ENCODE measurements around the gene SCRN1.

The SCRN1 gene

GRCh38 chr7:29972315-29972669 is 17.3 kb downstream of the SCRN1 start:
- Histone ChIP-seq H3K4me1 (ENCODE audit: low read length) (no peaks in the 10 kb centered on the region), H3K79me2 (ENCODE audit: low read length) (no peaks in the 10 kb centered on the region), H3F3A (ENCODE audit: insufficient read depth, low read length) (no peaks in the 10 kb centered on the region), H3K9me3 (replicated peaks; ENCODE audit: insufficient read depth, low read length) (no peaks in the 10 kb centered on the region), H3K27me3 (replicated peaks; ENCODE audit: insufficient read depth, low read length) (no peaks in the 10 kb centered on the region), H2AFZ (ENCODE audit: low read length) (no peak overlapping the region), H3K36me3 (replicated peaks; ENCODE audit: insufficient read depth, low read length) (no peaks in the 10 kb centered on the region), H3K27ac (ENCODE audit: low read length) (no peak overlapping the region), H4K20me1 (ENCODE audit: insufficient read depth, low read length) (no peaks in the 10 kb centered on the region), H3K4me2 (ENCODE audit: low read depth, low read length) (no peak overlapping the region), H3K9me2 (replicated peaks; ENCODE audit: insufficient read depth, low read length) (no peaks in the 10 kb centered on the region), H3K4me3 (ENCODE audit: low read length) (no peak overlapping the region), H3K9ac (ENCODE audit: low read length) (no peak overlapping the region)
- TF ChIP-seq EZH2 (optimal IDR thresholded peaks at IDR 0.05; ENCODE audit: low read depth, low read length) = no peak
- no peak for DNase-seq

GRCh38 chr7:29971566-29972314 is 17.9 kb downstream of the SCRN1 start:
- DNase-seq = no peak
- H3K9me2 ChIP-seq (replicated peaks; ENCODE audit: insufficient read depth, low read length) = no peaks in the 10 kb centered on the region
- H3K79me2 ChIP-seq (ENCODE audit: low read length) = no peaks in the 10 kb centered on the region
- no peaks in the 10 kb centered on the region for H3K4me1 ChIP-seq (ENCODE audit: low read length)
- no peaks in the 10 kb centered on the region for H3K9me3 ChIP-seq (replicated peaks; ENCODE audit: insufficient read depth, low read length)
- no peaks in the 10 kb centered on the region for H3K36me3 ChIP-seq (replicated peaks; ENCODE audit: insufficient read depth, low read length)
- H3F3A ChIP-seq (ENCODE audit: insufficient read depth, low read length) = no peaks in the 10 kb centered on the region
- H3K9ac ChIP-seq (ENCODE audit: low read length) = no peak overlapping the region
- no peak for TF ChIP-seq EZH2phosphoT487 (IDR thresholded peaks at IDR 0.05; ENCODE audit: low read length)
- TF ChIP-seq, protein P1, sequence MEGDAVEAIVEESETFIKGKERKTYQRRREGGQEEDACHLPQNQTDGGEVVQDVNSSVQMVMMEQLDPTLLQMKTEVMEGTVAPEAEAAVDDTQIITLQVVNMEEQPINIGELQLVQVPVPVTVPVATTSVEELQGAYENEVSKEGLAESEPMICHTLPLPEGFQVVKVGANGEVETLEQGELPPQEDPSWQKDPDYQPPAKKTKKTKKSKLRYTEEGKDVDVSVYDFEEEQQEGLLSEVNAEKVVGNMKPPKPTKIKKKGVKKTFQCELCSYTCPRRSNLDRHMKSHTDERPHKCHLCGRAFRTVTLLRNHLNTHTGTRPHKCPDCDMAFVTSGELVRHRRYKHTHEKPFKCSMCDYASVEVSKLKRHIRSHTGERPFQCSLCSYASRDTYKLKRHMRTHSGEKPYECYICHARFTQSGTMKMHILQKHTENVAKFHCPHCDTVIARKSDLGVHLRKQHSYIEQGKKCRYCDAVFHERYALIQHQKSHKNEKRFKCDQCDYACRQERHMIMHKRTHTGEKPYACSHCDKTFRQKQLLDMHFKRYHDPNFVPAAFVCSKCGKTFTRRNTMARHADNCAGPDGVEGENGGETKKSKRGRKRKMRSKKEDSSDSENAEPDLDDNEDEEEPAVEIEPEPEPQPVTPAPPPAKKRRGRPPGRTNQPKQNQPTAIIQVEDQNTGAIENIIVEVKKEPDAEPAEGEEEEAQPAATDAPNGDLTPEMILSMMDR (IDR thresholded peaks at IDR 0.05; ENCODE audit: low read length) = no peak
- no peak for TF ChIP-seq EZH2 (optimal IDR thresholded peaks at IDR 0.05; ENCODE audit: low read depth, low read length)
- no peak overlapping the region for H3K4me2 ChIP-seq (ENCODE audit: low read depth, low read length)
- no peak overlapping the region for H2AFZ ChIP-seq (ENCODE audit: low read length)
- H3K4me3 ChIP-seq (ENCODE audit: low read length) = no peak overlapping the region
- no peaks in the 10 kb centered on the region for H3K27me3 ChIP-seq (replicated peaks; ENCODE audit: insufficient read depth, low read length)
- no peaks in the 10 kb centered on the region for H4K20me1 ChIP-seq (ENCODE audit: insufficient read depth, low read length)
- H3K27ac ChIP-seq (ENCODE audit: low read length) = no peak overlapping the region

- no peak for DNase-seq
- H3K27ac ChIP-seq (ENCODE audit: low read length) = no peak overlapping the region
- no peaks in the 10 kb centered on the region for H3K36me3 ChIP-seq (replicated peaks; ENCODE audit: insufficient read depth, low read length)
- no peaks in the 10 kb centered on the region for H3K27me3 ChIP-seq (replicated peaks; ENCODE audit: insufficient read depth, low read length)
- no peaks in the 10 kb centered on the region for H3K79me2 ChIP-seq (ENCODE audit: low read length)
- no peak overlapping the region for H3K9ac ChIP-seq (ENCODE audit: low read length)
- H3K4me2 ChIP-seq (ENCODE audit: low read depth, low read length) = no peak overlapping the region
- H3K9me3 ChIP-seq (replicated peaks; ENCODE audit: insufficient read depth, low read length) = no peaks in the 10 kb centered on the region
- TF ChIP-seq, protein P1 (IDR thresholded peaks at IDR 0.05; ENCODE audit: low read length) = no peak
- TF ChIP-seq EZH2 (optimal IDR thresholded peaks at IDR 0.05; ENCODE audit: low read depth, low read length) (no peak), EZH2phosphoT487 (IDR thresholded peaks at IDR 0.05; ENCODE audit: low read length) (no peak)
- no peaks in the 10 kb centered on the region for H3K9me2 ChIP-seq (replicated peaks; ENCODE audit: insufficient read depth, low read length)
- no peak overlapping the region for H3K4me3 ChIP-seq (ENCODE audit: low read length)
- H2AFZ ChIP-seq (ENCODE audit: low read length) = no peak overlapping the region
- H3F3A ChIP-seq (ENCODE audit: insufficient read depth, low read length) = no peaks in the 10 kb centered on the region
- no peaks in the 10 kb centered on the region for H3K4me1 ChIP-seq (ENCODE audit: low read length)
- H4K20me1 ChIP-seq (ENCODE audit: insufficient read depth, low read length) = no peaks in the 10 kb centered on the region
Observed at GRCh38 chr7:29970158-29970557, 19.4 kb downstream of the SCRN1 start.

DNA sequence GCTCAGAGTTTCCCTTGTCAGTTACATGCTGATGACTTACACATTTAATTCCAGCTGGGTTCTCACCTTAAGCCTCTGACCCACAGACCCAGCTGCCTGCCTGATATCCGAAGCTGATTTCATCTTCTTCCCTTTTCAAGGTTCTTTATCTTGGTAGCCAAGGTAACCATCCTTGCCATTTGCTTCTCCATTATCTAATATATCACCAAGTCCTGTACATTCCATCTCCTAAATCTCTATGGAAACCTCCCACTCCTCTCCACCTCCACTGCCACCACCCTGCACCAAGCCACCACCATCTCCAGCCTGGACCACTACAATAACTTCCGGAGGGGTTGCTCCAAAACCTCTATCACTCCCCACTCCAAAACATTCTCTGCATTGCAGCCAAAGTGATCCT is 19.9 kb downstream of the SCRN1 start:
- H3K27me3 ChIP-seq (replicated peaks; ENCODE audit: insufficient read depth, low read length) = no peaks in the 10 kb centered on the region
- H3F3A ChIP-seq (ENCODE audit: insufficient read depth, low read length) = no peaks in the 10 kb centered on the region
- H4K20me1 ChIP-seq (ENCODE audit: insufficient read depth, low read length) = no peaks in the 10 kb centered on the region
- TF ChIP-seq EZH2phosphoT487 (IDR thresholded peaks at IDR 0.05; ENCODE audit: low read length) (no peak), EZH2 (optimal IDR thresholded peaks at IDR 0.05; ENCODE audit: low read depth, low read length) (no peak)
- TF ChIP-seq, protein P1 (IDR thresholded peaks at IDR 0.05; ENCODE audit: low read length) = no peak
- no peak overlapping the region for H3K9ac ChIP-seq (ENCODE audit: low read length)
- H3K4me2 ChIP-seq (ENCODE audit: low read depth, low read length) = no peak overlapping the region
- H3K4me3 ChIP-seq (ENCODE audit: low read length) = no peak overlapping the region
- H3K36me3 ChIP-seq (replicated peaks; ENCODE audit: insufficient read depth, low read length) = no peaks in the 10 kb centered on the region
- no peaks in the 10 kb centered on the region for H3K79me2 ChIP-seq (ENCODE audit: low read length)
- DNase-seq = no peak
- H3K9me3 ChIP-seq (replicated peaks; ENCODE audit: insufficient read depth, low read length) = no peaks in the 10 kb centered on the region
- no peaks in the 10 kb centered on the region for H3K4me1 ChIP-seq (ENCODE audit: low read length)
- no peaks in the 10 kb centered on the region for H3K9me2 ChIP-seq (replicated peaks; ENCODE audit: insufficient read depth, low read length)
- H2AFZ ChIP-seq (ENCODE audit: low read length) = no peak overlapping the region
- H3K27ac ChIP-seq (ENCODE audit: low read length) = no peak overlapping the region
